ENCODE measurements around the gene NOTCH3. TPM values are rescaled to one million over a fixed set of nuclear protein-coding genes. Genes with fewer than 3 reads are reported as not detected.

NOTCH3 gene
- total RNA-seq, 4 donors from 2014 or later: 19.9 to 78.7 (median 49.1) TPM

DNA sequence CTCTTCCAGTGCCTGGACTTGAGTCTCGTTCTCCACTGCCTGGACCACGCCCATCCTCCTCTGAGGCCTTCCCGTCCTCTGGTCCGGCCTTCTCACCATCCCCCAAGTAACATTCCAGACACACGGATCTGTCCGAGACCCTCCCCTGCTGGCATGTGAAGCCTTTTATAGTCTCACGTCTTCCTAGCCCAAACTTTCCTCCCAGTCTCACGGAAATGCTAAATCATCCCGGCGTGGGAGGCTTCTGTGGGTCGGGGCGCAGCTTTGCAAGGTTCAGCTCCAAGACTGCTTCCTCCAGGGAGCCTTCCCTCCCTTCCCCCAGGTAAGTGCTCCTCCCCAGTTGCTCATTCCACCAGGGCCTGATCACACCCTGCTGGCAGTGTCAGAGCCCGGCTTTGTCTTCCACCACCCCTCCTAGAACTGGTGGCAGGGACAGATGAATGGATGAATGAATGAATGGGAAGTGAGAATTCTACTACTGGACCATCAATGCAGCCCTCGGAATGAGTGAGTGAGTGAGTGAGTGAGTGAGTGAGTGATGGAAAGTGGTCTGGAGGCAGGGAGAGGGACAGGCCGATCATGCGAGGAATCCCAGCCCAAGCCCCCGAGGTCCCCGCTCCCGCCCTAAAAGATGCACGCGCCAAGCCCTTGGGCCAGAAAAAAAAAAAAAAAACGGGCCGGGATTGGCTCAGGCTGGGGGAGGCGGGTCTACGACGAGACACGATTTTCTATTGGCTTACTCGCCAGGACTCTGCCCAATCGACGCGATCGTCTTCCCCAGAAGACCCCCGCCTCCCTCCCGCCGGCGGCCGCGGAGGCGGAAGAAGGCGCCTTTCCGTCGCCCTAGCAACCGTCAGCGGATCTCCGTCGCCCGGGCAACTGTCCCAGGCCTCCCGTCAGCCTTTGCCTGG, 22.2 kb upstream of the NOTCH3 start:
- 2% methylated on average over 48 of the region's 48 CpGs for WGBS
- intact Hi-C loops (cut with DNase I): no loop called here

DNA sequence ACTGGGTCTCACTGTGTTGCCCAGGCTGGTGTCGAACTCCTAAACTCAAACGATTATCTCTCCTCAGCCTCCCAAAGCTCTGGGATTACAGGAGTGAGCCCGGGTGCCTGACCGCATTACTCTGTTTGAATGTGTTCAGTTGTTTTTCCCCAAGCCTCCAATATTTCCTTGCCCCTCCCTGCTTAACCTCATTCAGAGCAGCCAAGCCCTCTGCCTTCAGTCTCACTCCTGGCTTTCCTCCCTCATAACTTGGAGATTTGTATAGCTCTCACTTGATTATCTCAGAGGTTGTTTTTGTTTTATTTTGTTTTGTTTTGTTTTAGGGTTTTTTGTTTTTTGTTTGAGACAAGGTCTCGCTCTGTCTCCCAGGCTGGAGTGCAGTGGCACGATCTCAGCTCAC, 20.0 kb upstream of the NOTCH3 start:
- intact Hi-C loops (cut with DNase I): no loop called here
- DNase-seq (ENCODE audit: extremely low spot score): no peak
- 74% methylated on average over 6 of the region's 6 CpGs for WGBS
- Histone ChIP-seq H3K27ac (replicated peaks in 1 of 4) (peak overlapping the region in 2 of 4 donors; percentile 12 to 19), H3K4me3 (no peak overlapping the region), H3K4me1 (peaks cover 16 to 20% (median 17%) of the 10 kb centered on the region in 4 donors), H3K27me3 (no peaks in the 10 kb centered on the region), H3K36me3 (no peaks in the 10 kb centered on the region), H3K9me3 (no peaks in the 10 kb centered on the region)
- TF ChIP-seq EP300 (IDR thresholded peaks at IDR 0.05): no peak
- no peak for TF ChIP-seq POLR2AphosphoS5 (IDR thresholded peaks at IDR 0.05)
- TF ChIP-seq POLR2A (IDR thresholded peaks at IDR 0.05; ENCODE audit: low read depth): no peak
- TF ChIP-seq CTCF (IDR thresholded peaks at IDR 0.05): no peak

More for the DNA sequence above, 22.2 kb upstream of the NOTCH3 start:
- no peaks in the 10 kb centered on the region for H3K36me3 ChIP-seq
- peak overlapping the region; percentile 68 to 74 (median 72) for H3K4me3 ChIP-seq
- H3K27ac ChIP-seq (replicated peaks in 1 of 4): peak overlapping the region; percentile 59 to 74 (median 67)
- H3K4me1 ChIP-seq: peaks cover 16 to 20% (median 17%) of the 10 kb centered on the region in 4 donors
- TF ChIP-seq EP300 (IDR thresholded peaks at IDR 0.05) (no peak), POLR2A (IDR thresholded peaks at IDR 0.05; ENCODE audit: low read depth) (no peak), POLR2AphosphoS5 (IDR thresholded peaks at IDR 0.05) (peak in 1 of 2 donors; percentile 56), CTCF (IDR thresholded peaks at IDR 0.05) (no peak)
- no peaks in the 10 kb centered on the region for H3K27me3 ChIP-seq
- peak; percentile 95 for DNase-seq (ENCODE audit: extremely low spot score)
- H3K9me3 ChIP-seq: no peaks in the 10 kb centered on the region

DNA sequence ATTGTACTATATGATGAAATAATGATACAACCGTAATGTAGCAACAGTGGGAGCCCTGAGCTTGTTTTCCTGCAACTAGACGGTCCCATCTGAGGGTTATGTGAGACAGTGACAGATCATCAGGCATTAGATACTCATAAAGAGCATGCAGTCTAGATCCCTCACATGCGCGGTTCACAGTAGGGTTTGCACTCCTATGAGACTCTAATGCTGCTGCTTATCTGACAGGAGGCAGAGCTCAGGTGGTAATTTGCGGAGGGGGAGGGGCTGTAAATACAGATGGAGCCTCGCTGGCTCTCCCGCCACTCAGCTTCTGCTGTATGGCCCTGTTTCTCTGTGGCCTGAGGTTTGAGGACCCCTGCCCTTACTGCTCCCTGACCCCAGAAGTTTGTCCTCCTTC, 17.7 kb upstream of the NOTCH3 start:
- Histone ChIP-seq H3K36me3 (no peaks in the 10 kb centered on the region), H3K4me3 (no peak overlapping the region), H3K27ac (replicated peaks in 1 of 4) (no peak overlapping the region), H3K9me3 (no peaks in the 10 kb centered on the region), H3K27me3 (peaks cover 0 to 4% (median 0%) of the 10 kb centered on the region in 4 donors), H3K4me1 (peaks cover 8 to 10% (median 9%) of the 10 kb centered on the region in 4 donors)
- TF ChIP-seq EP300 (IDR thresholded peaks at IDR 0.05): no peak
- no peak for TF ChIP-seq CTCF (IDR thresholded peaks at IDR 0.05)
- no peak for DNase-seq (ENCODE audit: extremely low spot score)
- intact Hi-C loops (cut with DNase I): no loop called here
- 80% methylated on average over 7 of the region's 7 CpGs for WGBS

- no peaks in the 10 kb centered on the region for H3K36me3 ChIP-seq
- no peak for TF ChIP-seq EP300 (IDR thresholded peaks at IDR 0.05)
- no peak for TF ChIP-seq POLR2AphosphoS5 (IDR thresholded peaks at IDR 0.05)
- TF ChIP-seq CTCF (IDR thresholded peaks at IDR 0.05): no peak
- no peak for TF ChIP-seq POLR2A (IDR thresholded peaks at IDR 0.05; ENCODE audit: low read depth)
- peaks cover 0 to 5% (median 0%) of the 10 kb centered on the region in 4 donors for H3K27me3 ChIP-seq
- intact Hi-C loops (cut with DNase I): no loop called here
- 88% methylated on average over 7 of the region's 7 CpGs for WGBS
- H3K4me1 ChIP-seq: peaks cover 0 to 1% (median 0%) of the 10 kb centered on the region in 4 donors
- no peak for DNase-seq (ENCODE audit: extremely low spot score)
- H3K9me3 ChIP-seq: no peaks in the 10 kb centered on the region
- H3K27ac ChIP-seq (replicated peaks in 1 of 4): no peak overlapping the region
- no peak overlapping the region for H3K4me3 ChIP-seq
These were observed 15.6 kb upstream of the NOTCH3 start for GRCh38 chr19:15216363-15216762.

Measured in esophagus muscularis mucosa (tissue), 4 donors.